Lower lobe of right lung (tissue), 2 donors: ENCODE measurements around the gene NCKAP5. TPM values are rescaled to one million over a fixed set of nuclear protein-coding genes. Genes with fewer than 3 reads are reported as not detected.

Experiments
- ATAC-seq, 2 donors: fragments of 200-7000 bp; cut with Tn5 transposase; one replicate each; pipeline ENCODE4 v1.9.1; 2020 to 2022; ENCODE audit warnings: mild to moderate bottlenecking in 2 of 2, moderate library complexity in 2 of 2
- DNase-seq: peaks from one replicate; pipeline ENCODE4 v3.0.0-alpha.2; 2020
- H3K27ac ChIP-seq: fragments of 200-600 bp; one replicate; pipeline ENCODE4 v1.8.0; 2022
- H3K27me3 ChIP-seq: fragments of 200-600 bp; one replicate; pipeline ENCODE4 v1.8.0; 2022; ENCODE audit warnings: low read depth
- H3K36me3 ChIP-seq: fragments of 200-600 bp; one replicate; pipeline ENCODE4 v1.8.0; 2022; ENCODE audit warnings: mild to moderate bottlenecking
- H3K4me1 ChIP-seq: fragments of 200-600 bp; one replicate; pipeline ENCODE4 v1.8.0; 2022
- H3K4me3 ChIP-seq: fragments of 200-600 bp; one replicate; pipeline ENCODE4 v1.8.0; 2022; ENCODE audit warnings: mild to moderate bottlenecking
- H3K9me3 ChIP-seq: fragments of 200-600 bp; one replicate; pipeline ENCODE4 v1.8.0; 2022
- CTCF ChIP-seq: fragments of 200-600 bp; IDR thresholded peaks from one replicate; pipeline ENCODE4 v1.8.0; 2022; ENCODE audit warnings: antibody characterized with exemption, mild to moderate bottlenecking
- intact Hi-C: fragments of 100-400 bp; cut with DNase I; formaldehyde crosslinking; loops from one replicate; pipeline ENCODE4 v1.11.0; 2022
- total RNA-seq: library from RNA; stranded (reverse); fragmentation: NEBNext Ultra II Directional; extraction: Animal tissue kit (Norgen Biotek cat#: 25700); gene quantifications from one replicate; pipeline ENCODE4 v1.2.1, GENCODE V29; 2021
- donor health status: DM: no; HTN: yes; CAD: no; lungs with severe emphysema.

NCKAP5 gene
- total RNA-seq, 1 donor from 2014 or later, result 34.6 TPM

- H3K36me3 ChIP-seq, result no peaks in the 10 kb centered on the region
- intact Hi-C loops, result no loop called here
- no peak for DNase-seq
- H3K27ac ChIP-seq, result no peak overlapping the region
- TF ChIP-seq CTCF, result no peak
- no peaks in the 10 kb centered on the region for H3K9me3 ChIP-seq
- no peak overlapping the region for H3K4me3 ChIP-seq
- no peaks in the 10 kb centered on the region for H3K27me3 ChIP-seq
- H3K4me1 ChIP-seq, result no peaks in the 10 kb centered on the region
- no peak for ATAC-seq
Measured at GRCh38 chr2:132897111-132897510, 671.2 kb downstream of the NCKAP5 start.

- H3K4me3 ChIP-seq, result no peak overlapping the region
Measured at GRCh38 chr2:132896073-132896472, 672.2 kb downstream of the NCKAP5 start.

GRCh38 chr2:132891498-132891897 is 676.8 kb downstream of the NCKAP5 start:
- TF ChIP-seq CTCF, result no peak
- intact Hi-C loops, result no loop called here
- no peak overlapping the region for H3K4me3 ChIP-seq
- H3K9me3 ChIP-seq, result no peaks in the 10 kb centered on the region
- ATAC-seq (no peak), DNase-seq (no peak)
- H3K27me3 ChIP-seq, result no peaks in the 10 kb centered on the region
- H3K36me3 ChIP-seq, result no peaks in the 10 kb centered on the region
- no peaks in the 10 kb centered on the region for H3K4me1 ChIP-seq
- no peak overlapping the region for H3K27ac ChIP-seq

More at GRCh38 chr2:132896073-132896472, 672.2 kb downstream of the NCKAP5 start:
- Histone ChIP-seq H3K9me3 (no peaks in the 10 kb centered on the region), H3K27ac (no peak overlapping the region), H3K27me3 (no peaks in the 10 kb centered on the region), H3K4me1 (no peaks in the 10 kb centered on the region), H3K36me3 (no peaks in the 10 kb centered on the region)
- no peak for TF ChIP-seq CTCF
- no peak for DNase-seq
- intact Hi-C loops, result no loop called here
- ATAC-seq, result no peak

GRCh38 chr2:132886574-132886973 is 681.7 kb downstream of the NCKAP5 start:
- no peaks in the 10 kb centered on the region for H3K4me1 ChIP-seq
- no peak overlapping the region for H3K27ac ChIP-seq
- no peaks in the 10 kb centered on the region for H3K27me3 ChIP-seq
- H3K36me3 ChIP-seq, result no peaks in the 10 kb centered on the region
- no peak for ATAC-seq
- no peak for TF ChIP-seq CTCF
- H3K4me3 ChIP-seq, result no peak overlapping the region
- intact Hi-C loops, result no loop called here
- DNase-seq, result no peak
- H3K9me3 ChIP-seq, result no peaks in the 10 kb centered on the region

- H3K27me3 ChIP-seq, result no peaks in the 10 kb centered on the region
- no peaks in the 10 kb centered on the region for H3K36me3 ChIP-seq
- DNase-seq (no peak), ATAC-seq (no peak)
- no peak for TF ChIP-seq CTCF
- no peaks in the 10 kb centered on the region for H3K4me1 ChIP-seq
- no peaks in the 10 kb centered on the region for H3K9me3 ChIP-seq
- no peak overlapping the region for H3K4me3 ChIP-seq
- H3K27ac ChIP-seq, result no peak overlapping the region
- intact Hi-C loops, result no loop called here
Measured at GRCh38 chr2:132884705-132885104, 683.6 kb downstream of the NCKAP5 start.

GRCh38 chr2:132884292-132884691 is 684.0 kb downstream of the NCKAP5 start:
- no peak for ATAC-seq
- intact Hi-C loops, result no loop called here

More at GRCh38 chr2:132884292-132884691, 684.0 kb downstream of the NCKAP5 start:
- H3K9me3 ChIP-seq, result no peaks in the 10 kb centered on the region
- H3K27ac ChIP-seq, result no peak overlapping the region
- H3K4me3 ChIP-seq, result no peak overlapping the region
- no peak for DNase-seq
- H3K4me1 ChIP-seq, result no peaks in the 10 kb centered on the region
- no peaks in the 10 kb centered on the region for H3K36me3 ChIP-seq
- no peak for TF ChIP-seq CTCF
- H3K27me3 ChIP-seq, result no peaks in the 10 kb centered on the region
